ENCODE measurements around the gene BLCAP. TPM values are rescaled to one million over a fixed set of nuclear protein-coding genes. Genes with fewer than 3 reads are reported as not detected.

The BLCAP gene
- total RNA-seq, 1 experiment from 2014 or later: 129 TPM

DNA sequence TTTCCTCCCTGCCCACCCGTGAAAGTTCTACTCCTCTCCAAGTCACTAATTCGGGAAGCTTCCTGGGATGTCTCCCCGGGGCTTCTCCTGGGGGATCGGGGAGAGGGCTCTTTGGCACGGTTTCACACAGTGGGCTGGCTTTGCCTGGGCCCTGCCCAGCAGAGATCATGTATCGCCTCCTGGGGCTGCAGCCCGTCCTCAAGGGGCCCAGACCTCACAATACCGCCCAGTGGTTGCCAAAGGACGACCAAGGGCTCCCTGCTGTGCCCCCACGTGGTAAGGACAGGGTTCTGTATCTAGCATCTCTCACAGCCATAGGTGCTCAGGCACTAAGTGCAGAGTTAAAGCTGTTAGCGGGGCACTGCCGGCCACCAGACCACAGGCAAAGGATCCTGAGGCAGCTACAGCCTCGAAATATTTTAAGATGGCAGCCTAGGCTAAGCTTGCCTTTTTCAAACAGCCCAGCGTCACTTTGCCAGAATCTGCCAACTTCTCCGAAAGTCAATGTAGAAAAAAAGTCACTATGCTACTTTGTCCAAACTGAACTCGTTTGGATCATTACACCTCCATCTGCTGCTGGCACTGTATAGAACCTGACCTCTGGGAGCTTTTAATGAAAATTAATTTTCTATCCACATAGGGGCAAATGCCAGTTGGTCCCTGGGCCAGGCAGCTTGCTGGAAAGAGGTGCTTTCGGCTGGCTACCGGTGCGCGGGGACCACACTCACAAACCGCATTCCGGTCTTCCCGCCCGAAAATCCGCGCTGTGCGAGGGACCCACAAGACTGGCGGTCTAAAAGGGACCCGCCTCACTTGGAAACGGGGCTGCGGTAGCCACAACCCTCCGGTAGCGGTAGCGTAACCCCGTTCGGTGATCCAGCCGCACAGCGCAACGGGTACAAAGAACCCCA, 7.9 kb downstream of the BLCAP start:
- peak in 1 of 2 experiments; percentile 36 for DNase-seq
- POLR2A ChIA-PET: no interaction called here
- Mint-ChIP-seq H3K27me3 (ENCODE audit: insufficient read depth, unreplicated experiment) (no peaks in the 10 kb centered on the region), H3K27ac (ENCODE audit: unreplicated experiment) (no peak overlapping the region), H3K36me3 (ENCODE audit: insufficient read depth, unreplicated experiment) (peaks cover 75% of the 10 kb centered on the region), H3K4me1 (ENCODE audit: low read depth, unreplicated experiment) (peaks cover 27% of the 10 kb centered on the region), H3K4me3 (ENCODE audit: unreplicated experiment) (no peak overlapping the region), H3K9me3 (ENCODE audit: unreplicated experiment) (no peaks in the 10 kb centered on the region)
- TF ChIP-seq, protein P1, sequence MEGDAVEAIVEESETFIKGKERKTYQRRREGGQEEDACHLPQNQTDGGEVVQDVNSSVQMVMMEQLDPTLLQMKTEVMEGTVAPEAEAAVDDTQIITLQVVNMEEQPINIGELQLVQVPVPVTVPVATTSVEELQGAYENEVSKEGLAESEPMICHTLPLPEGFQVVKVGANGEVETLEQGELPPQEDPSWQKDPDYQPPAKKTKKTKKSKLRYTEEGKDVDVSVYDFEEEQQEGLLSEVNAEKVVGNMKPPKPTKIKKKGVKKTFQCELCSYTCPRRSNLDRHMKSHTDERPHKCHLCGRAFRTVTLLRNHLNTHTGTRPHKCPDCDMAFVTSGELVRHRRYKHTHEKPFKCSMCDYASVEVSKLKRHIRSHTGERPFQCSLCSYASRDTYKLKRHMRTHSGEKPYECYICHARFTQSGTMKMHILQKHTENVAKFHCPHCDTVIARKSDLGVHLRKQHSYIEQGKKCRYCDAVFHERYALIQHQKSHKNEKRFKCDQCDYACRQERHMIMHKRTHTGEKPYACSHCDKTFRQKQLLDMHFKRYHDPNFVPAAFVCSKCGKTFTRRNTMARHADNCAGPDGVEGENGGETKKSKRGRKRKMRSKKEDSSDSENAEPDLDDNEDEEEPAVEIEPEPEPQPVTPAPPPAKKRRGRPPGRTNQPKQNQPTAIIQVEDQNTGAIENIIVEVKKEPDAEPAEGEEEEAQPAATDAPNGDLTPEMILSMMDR (IDR thresholded peaks at IDR 0.05; ENCODE audit: insufficient read depth in 1 of 2, low read depth in 1 of 2, low read length in 1 of 2, severe bottlenecking in 1 of 2, unreplicated experiment in 1 of 2): no peak
- Histone ChIP-seq H3K9me3 (no peaks in the 10 kb centered on the region), H3K27me3 (replicated peaks; ENCODE audit: control insufficient read depth, insufficient read depth, low read length) (no peaks in the 10 kb centered on the region), H3K36me3 (ENCODE audit: control insufficient read depth, insufficient read depth, low read length) (peaks cover 10% of the 10 kb centered on the region), H3K4me1 (peaks cover 9% of the 10 kb centered on the region), H3K4me3 (ENCODE audit: low read depth, low read length) (no peak overlapping the region)
- CTCF ChIA-PET: interaction anchor here (0.7 kb wide), 1 partner anchor 14 kb away, joined by 4 read pairs; no protein-coding TSS in a partner anchor
- BruUV-seq (replicated peaks): no TSS peak
- intact Hi-C loops (cut with micrococcal nuclease; ENCODE audit: unreplicated experiment): no loop called here

DNA sequence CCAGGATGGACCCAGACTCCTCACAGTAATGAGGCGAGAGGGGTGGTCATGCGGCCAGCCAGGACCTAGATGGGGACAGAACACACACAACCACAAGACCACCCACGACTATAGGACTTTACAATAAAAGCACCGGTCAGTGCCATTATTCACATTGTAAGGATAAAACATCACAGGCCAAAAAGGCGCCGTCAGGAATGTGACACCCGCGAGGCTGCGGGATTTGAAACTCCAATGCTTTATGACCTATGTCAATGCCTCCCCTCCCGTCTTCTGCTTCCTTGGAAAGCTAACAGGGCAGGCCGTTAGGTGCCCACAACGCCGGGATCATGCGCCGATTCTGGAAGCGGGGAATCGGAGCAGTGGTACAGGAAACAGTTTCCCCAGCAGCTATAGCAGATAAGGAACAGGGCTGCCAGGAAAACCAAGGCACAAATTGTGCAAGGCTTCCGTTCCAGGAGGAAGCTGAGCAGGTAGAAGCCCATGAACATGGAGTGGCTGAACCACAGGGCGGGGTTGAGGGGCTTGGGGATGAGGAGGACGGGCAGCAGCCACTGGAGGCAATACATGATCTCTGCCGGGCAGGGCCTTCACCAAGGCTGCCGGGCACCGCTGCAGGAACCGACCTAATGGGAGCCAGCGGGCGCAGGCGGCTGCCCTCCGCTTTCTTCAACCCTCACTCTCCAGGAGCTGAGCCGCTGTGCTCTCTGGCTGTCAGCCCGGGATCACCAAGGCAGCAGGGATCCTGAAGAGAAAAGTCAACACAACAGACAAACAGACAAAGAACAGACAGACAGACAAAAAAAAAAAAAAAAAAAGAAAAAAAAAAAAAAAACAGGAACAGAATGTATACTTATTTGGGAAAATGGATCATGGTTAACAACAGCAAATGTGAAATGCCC, 8.8 kb downstream of the BLCAP start:
- intact Hi-C loops (cut with micrococcal nuclease; ENCODE audit: unreplicated experiment): no loop called here
- Mint-ChIP-seq H3K4me3 (ENCODE audit: unreplicated experiment) (no peak overlapping the region), H3K36me3 (ENCODE audit: insufficient read depth, unreplicated experiment) (peaks cover 66% of the 10 kb centered on the region), H3K27me3 (ENCODE audit: insufficient read depth, unreplicated experiment) (no peaks in the 10 kb centered on the region), H3K4me1 (ENCODE audit: low read depth, unreplicated experiment) (peaks cover 19% of the 10 kb centered on the region), H3K27ac (ENCODE audit: unreplicated experiment) (no peak overlapping the region), H3K9me3 (ENCODE audit: unreplicated experiment) (no peaks in the 10 kb centered on the region)
- no peaks in the 10 kb centered on the region for H3K27me3 ChIP-seq (replicated peaks; ENCODE audit: control insufficient read depth, insufficient read depth, low read length)
- DNase-seq: peak in 1 of 2 experiments; percentile 45
- CTCF ChIA-PET: interaction anchor here (0.7 kb wide), 1 partner anchor 13 kb away, joined by 4 read pairs; no protein-coding TSS in a partner anchor
- POLR2A ChIA-PET: no interaction called here
- no peak overlapping the region for H3K4me3 ChIP-seq (ENCODE audit: low read depth, low read length)
- H3K36me3 ChIP-seq (ENCODE audit: control insufficient read depth, insufficient read depth, low read length): peaks cover 15% of the 10 kb centered on the region
- no peaks in the 10 kb centered on the region; the same call in 1 of the 2 replicates for H3K4me1 ChIP-seq
- no TSS peak for BruUV-seq (replicated peaks)
- H3K9me3 ChIP-seq: no peaks in the 10 kb centered on the region
- TF ChIP-seq, protein P1 (IDR thresholded peaks at IDR 0.05; ENCODE audit: insufficient read depth in 1 of 2, low read depth in 1 of 2, low read length in 1 of 2, severe bottlenecking in 1 of 2, unreplicated experiment in 1 of 2): no peak

DNA sequence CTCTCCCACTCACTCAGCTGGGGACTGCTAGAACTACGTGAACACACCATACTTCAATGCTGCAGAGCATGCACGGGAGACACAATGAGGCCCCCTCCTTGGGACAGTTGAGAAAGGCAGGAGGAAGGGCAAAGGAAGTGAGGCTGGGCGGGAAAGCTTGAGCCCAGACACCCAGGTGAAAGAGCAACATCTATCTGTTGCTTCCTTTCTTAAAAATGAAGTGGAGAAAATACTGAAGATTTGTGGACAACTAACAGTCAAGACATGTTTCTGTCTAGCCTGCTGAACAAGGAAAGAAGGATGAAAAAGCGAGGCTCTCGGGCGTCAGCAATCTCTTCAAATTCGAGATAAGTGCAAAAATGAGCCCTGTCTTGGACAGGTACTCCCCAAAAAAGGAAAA, 9.6 kb downstream of the BLCAP start:
- DNase-seq: peak in 1 of 2 experiments; percentile 33
- POLR2A ChIA-PET: no interaction called here
- intact Hi-C loops (cut with micrococcal nuclease; ENCODE audit: unreplicated experiment): no loop called here
- Mint-ChIP-seq H3K4me3 (ENCODE audit: unreplicated experiment) (no peak overlapping the region), H3K4me1 (ENCODE audit: low read depth, unreplicated experiment) (peaks cover 12% of the 10 kb centered on the region), H3K9me3 (ENCODE audit: unreplicated experiment) (no peaks in the 10 kb centered on the region), H3K27me3 (ENCODE audit: insufficient read depth, unreplicated experiment) (no peaks in the 10 kb centered on the region), H3K27ac (ENCODE audit: unreplicated experiment) (no peak overlapping the region), H3K36me3 (ENCODE audit: insufficient read depth, unreplicated experiment) (peaks cover 66% of the 10 kb centered on the region)
- CTCF ChIA-PET: no interaction called here
- Histone ChIP-seq H3K4me1 (no peaks in the 10 kb centered on the region), H3K9me3 (no peaks in the 10 kb centered on the region), H3K4me3 (ENCODE audit: low read depth, low read length) (no peak overlapping the region), H3K36me3 (ENCODE audit: control insufficient read depth, insufficient read depth, low read length) (peaks cover 17% of the 10 kb centered on the region), H3K27me3 (replicated peaks; ENCODE audit: control insufficient read depth, insufficient read depth, low read length) (no peaks in the 10 kb centered on the region)
- TF ChIP-seq, protein P1 (IDR thresholded peaks at IDR 0.05; ENCODE audit: insufficient read depth in 1 of 2, low read depth in 1 of 2, low read length in 1 of 2, severe bottlenecking in 1 of 2, unreplicated experiment in 1 of 2): no peak
- BruUV-seq (replicated peaks): no TSS peak

Data from Caco-2 (cell line).